Naive thymus-derived CD4-positive, alpha-beta T cell (primary cell): ENCODE data around the gene MUSK. TPM values are rescaled to one million over a fixed set of nuclear protein-coding genes. Genes with fewer than 3 reads are reported as not detected.
A peak's percentile ranks its signal among the peaks of the same experiment; 100 is the strongest.

ENCODE experiments used
- ATAC-seq: fragments of 150-1000 bp; cut with Tn5 transposase; 2 replicates; pipeline ENCODE4 v1.10.0; 2021; ENCODE audit warnings: mild to moderate bottlenecking, moderate library complexity
- CTCF ChIA-PET: fragments of 350-600 bp; sonication (Branson Sonifier 250); formaldehyde crosslinking; loops from one replicate; lab custom pipeline; 2021; ENCODE audit warnings: antibody characterized with exemption; lab: Charles Lee
- POLR2A ChIA-PET: fragments of 350-600 bp; sonication (Branson Sonifier 250); formaldehyde crosslinking; loops from one replicate; lab custom pipeline; 2021; ENCODE audit warnings: antibody characterized with exemption, inconsistent platforms; lab: Charles Lee
- DNase-seq, 9 donors: peaks; one replicate each; pipeline versions ENCODE4 v3.0.0 to v3.0.0-alpha.2; 2020 to 2022; ENCODE audit warnings: mixed read lengths in 1 of 9
- H3K27ac ChIP-seq: one replicate; pipeline ENCODE4 v1.7.0; 2013; ENCODE audit warnings: mild to moderate bottlenecking, low read depth, low read length, moderate library complexity
- H3K27me3 ChIP-seq, 2 donors: one replicate each; pipeline ENCODE4 v1.7.0; 2013; ENCODE audit warnings: low read length in 2 of 2, mild to moderate bottlenecking in 2 of 2, moderate library complexity in 2 of 2; ENCODE audit not compliant: control insufficient read depth in 2 of 2, insufficient read depth in 2 of 2
- H3K36me3 ChIP-seq, 3 experiments: 1 replicate in 2 of 3; 2 replicates in 1 of 3; pipeline ENCODE4 v1.7.0; 2013; ENCODE audit warnings: low read length in 3 of 3, mild to moderate bottlenecking in 3 of 3, moderate library complexity in 1 of 3; ENCODE audit not compliant: insufficient read depth in 3 of 3, control insufficient read depth in 2 of 3
- H3K4me1 ChIP-seq, 2 donors: one replicate each; pipeline ENCODE4 v1.7.0; 2013; ENCODE audit warnings: low read length in 2 of 2, mild to moderate bottlenecking in 2 of 2, moderate library complexity in 1 of 2; ENCODE audit not compliant: control insufficient read depth in 2 of 2, insufficient read depth in 2 of 2
- H3K4me3 ChIP-seq: 2 replicates; pipeline ENCODE4 v1.7.0; 2013; ENCODE audit warnings: mild to moderate bottlenecking, low read length
- H3K9me3 ChIP-seq, 3 experiments: 1 replicate in 2 of 3; 2 replicates in 1 of 3; pipeline ENCODE4 v1.7.0; 2013; ENCODE audit warnings: low read length in 3 of 3; ENCODE audit not compliant: control insufficient read depth in 2 of 3
- H3K27ac Mint-ChIP-seq, 9 donors: one replicate each; pipeline ENCODE4 v1.8.0; 2020 to 2022; ENCODE audit warnings: mixed read lengths in 9 of 9, mild to moderate bottlenecking in 8 of 9, moderate library complexity in 5 of 9, inconsistent platforms in 2 of 9
- H3K27me3 Mint-ChIP-seq, 5 donors: one replicate each; pipeline ENCODE4 v1.8.0; 2021 to 2022; ENCODE audit warnings: mixed read lengths in 5 of 5, mild to moderate bottlenecking in 1 of 5
- H3K36me3 Mint-ChIP-seq, 5 donors: one replicate each; pipeline ENCODE4 v1.8.0; 2020 to 2022; ENCODE audit warnings: mixed read lengths in 5 of 5, mild to moderate bottlenecking in 3 of 5, inconsistent platforms in 1 of 5
- H3K4me1 Mint-ChIP-seq, 7 donors: one replicate each; pipeline ENCODE4 v1.8.0; 2020 to 2022; ENCODE audit warnings: mixed read lengths in 7 of 7, mild to moderate bottlenecking in 3 of 7, inconsistent platforms in 1 of 7
- H3K4me3 Mint-ChIP-seq, 10 donors: one replicate each; pipeline ENCODE4 v1.8.0; 2020 to 2022; ENCODE audit warnings: mild to moderate bottlenecking in 10 of 10, mixed read lengths in 10 of 10, moderate library complexity in 6 of 10, inconsistent platforms in 2 of 10
- H3K9me3 Mint-ChIP-seq, 11 donors: one replicate each; pipeline ENCODE4 v1.8.0; 2020 to 2022; ENCODE audit warnings: mixed read lengths in 11 of 11, mild to moderate bottlenecking in 4 of 11, inconsistent platforms in 1 of 11, moderate library complexity in 1 of 11
- intact Hi-C, 2 donors: fragments of 100-400 bp; cut with micrococcal nuclease; formaldehyde crosslinking; loops; one replicate each; pipeline ENCODE4 v1.15.1; 2023
- polyA plus RNA-seq, 2 donors: library from polyadenylated mRNA; unstranded; fragments of 300-500 nt; fragmentation: Illumina TruSeq; gene quantifications; one replicate each; pipeline ENCODE4 v1.2.3, GENCODE V29; 2021
- total RNA-seq, 6 experiments: library from RNA in 5 of 6; stranded (reverse) in 5 of 6; gene quantifications; 1 replicate in 5 of 6; 2 replicates in 1 of 6; pipeline ENCODE4 v1.2.3 and lab custom pipeline; 2021 to 2026

Gene MUSK
- total and polyA plus RNA-seq, 7 experiments from 2014 or later, result not detected

DNA sequence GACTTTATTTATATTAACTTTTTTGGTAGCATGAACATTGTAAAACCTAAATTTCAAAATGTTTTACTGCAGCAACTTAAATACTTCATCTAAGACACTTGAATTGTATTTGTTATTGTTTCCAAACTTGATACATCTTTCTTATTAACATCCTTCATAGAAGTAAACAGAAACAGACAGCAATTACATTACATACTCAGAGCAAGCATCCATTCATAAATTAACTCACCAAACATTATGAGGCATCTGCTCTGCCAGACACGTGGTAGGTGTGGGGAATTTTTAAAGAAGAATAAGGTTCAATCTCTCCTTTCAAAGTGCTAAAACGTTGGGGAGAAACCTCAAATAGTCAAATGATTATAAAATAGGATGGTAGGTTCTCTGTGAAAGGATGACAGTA, 130.8 kb downstream of the MUSK start:
- POLR2A ChIA-PET, result no interaction called here
- Histone ChIP-seq H3K27me3 (no peaks in the 10 kb centered on the region), H3K27ac (no peak overlapping the region), H3K4me3 (no peak overlapping the region), H3K9me3 (no peaks in the 10 kb centered on the region), H3K4me1 (no peaks in the 10 kb centered on the region), H3K36me3 (no peaks in the 10 kb centered on the region)
- Mint-ChIP-seq H3K27ac (no peak overlapping the region), H3K27me3 (no peaks in the 10 kb centered on the region), H3K36me3 (peaks cover 0 to 3% (median 0%) of the 10 kb centered on the region in 5 donors), H3K4me3 (no peak overlapping the region), H3K4me1 (peaks cover 0 to 2% (median 0%) of the 10 kb centered on the region in 7 donors), H3K9me3 (peaks cover 0 to 15% (median 5%) of the 10 kb centered on the region in 11 donors)
- no peak for DNase-seq
- intact Hi-C loops, result no loop called here
- CTCF ChIA-PET, result no interaction called here
- ATAC-seq, result no peak

DNA sequence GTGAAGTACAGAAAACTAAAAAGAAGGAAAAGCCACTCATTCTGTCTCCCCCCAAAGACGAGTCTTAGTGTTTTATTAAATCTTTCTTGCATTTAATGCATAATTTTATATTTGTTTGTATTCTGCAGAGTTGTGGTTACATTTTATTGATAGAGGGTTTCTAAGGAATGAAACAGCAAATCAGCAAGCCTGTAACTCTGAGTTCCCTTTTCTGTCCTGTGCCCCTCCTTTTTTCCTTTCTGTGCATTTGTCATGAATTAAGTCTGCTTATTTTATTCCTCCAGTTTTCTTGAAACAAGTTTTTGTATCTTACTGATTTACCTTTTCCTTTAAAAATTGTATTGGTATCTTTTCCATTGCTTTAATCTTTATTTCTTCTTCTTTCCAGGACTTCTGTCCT, 132.8 kb downstream of the MUSK start:
- Mint-ChIP-seq H3K4me1 (peaks cover 0 to 2% (median 0%) of the 10 kb centered on the region in 7 donors), H3K27me3 (no peaks in the 10 kb centered on the region), H3K4me3 (no peak overlapping the region), H3K27ac (no peak overlapping the region), H3K9me3 (peaks cover 0 to 19% (median 5%) of the 10 kb centered on the region in 11 donors), H3K36me3 (peaks cover 0 to 3% (median 0%) of the 10 kb centered on the region in 5 donors)
- ChIA-PET POLR2A (no interaction called here), CTCF (no interaction called here)
- intact Hi-C loops, result no loop called here
- ATAC-seq (no peak), DNase-seq (no peak)
- no peaks in the 10 kb centered on the region for H3K27me3 ChIP-seq
- H3K4me3 ChIP-seq, result no peak overlapping the region
- no peaks in the 10 kb centered on the region for H3K9me3 ChIP-seq
- no peak overlapping the region for H3K27ac ChIP-seq
- no peaks in the 10 kb centered on the region for H3K36me3 ChIP-seq
- H3K4me1 ChIP-seq, result no peaks in the 10 kb centered on the region

DNA sequence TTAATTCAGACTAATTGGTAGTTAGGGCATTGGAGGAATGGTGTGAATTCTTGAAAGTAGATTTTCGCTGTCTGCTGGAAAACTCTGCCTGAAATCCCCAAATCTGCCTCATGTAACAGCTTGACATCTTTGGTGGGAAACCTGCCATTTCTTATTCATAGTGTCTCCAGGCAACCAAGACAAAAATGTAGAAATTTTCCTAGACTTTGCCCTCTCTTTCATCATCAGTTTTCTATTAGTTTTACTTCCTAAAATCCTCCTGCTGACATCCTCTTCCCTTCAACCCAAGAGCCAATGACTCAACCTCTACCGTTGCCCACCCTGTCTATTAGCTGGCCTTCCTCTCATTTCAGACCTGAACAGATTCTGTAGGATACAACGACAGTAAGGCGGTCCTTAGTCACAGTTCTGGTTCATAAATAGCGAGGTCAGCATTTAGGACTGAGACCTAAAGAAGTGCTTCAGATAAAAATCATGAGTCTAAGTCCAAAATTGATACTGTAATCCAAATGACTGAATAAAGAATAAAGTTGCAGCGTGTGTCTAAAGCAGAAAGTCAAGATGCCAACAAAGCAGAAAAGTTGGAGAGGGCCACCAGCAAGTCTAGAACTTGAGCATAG, 133.9 kb downstream of the MUSK start:
- CTCF ChIA-PET, result no interaction called here

DNA sequence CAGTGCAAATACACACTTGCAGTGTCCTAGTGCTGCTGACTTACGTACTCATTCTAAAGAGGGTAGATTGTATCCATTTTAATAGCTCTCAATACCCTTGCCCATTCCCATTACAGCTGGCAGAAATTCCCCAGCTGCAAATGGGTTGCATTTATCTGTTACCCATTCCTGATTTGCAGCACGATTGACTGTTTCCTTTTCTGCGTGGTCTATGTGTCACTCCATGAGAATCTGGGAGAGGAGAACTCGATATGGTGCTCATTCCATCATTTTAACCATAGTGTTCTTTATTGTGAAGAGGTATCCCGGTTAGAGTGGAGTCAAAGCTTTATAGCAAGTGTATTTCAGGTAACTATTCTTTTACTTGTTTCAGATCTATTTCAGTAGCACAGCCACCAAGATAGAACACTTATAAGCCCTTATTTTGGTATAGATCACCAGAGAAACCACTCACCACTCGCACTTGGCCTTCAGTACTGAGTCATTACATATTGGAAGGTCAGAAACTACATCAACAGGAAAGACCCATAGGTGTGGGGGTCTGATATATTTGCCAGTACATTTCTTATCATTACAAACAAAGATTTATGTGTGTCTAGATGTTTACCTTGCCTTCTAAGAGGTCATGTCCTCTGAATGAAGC, 139.5 kb downstream of the MUSK start:
- Histone ChIP-seq H3K27me3 (no peaks in the 10 kb centered on the region), H3K4me1 (no peaks in the 10 kb centered on the region), H3K9me3 (no peaks in the 10 kb centered on the region), H3K36me3 (no peaks in the 10 kb centered on the region), H3K27ac (no peak overlapping the region), H3K4me3 (no peak overlapping the region)
- Mint-ChIP-seq H3K27me3 (peaks cover 0 to 6% (median 4%) of the 10 kb centered on the region in 5 donors), H3K27ac (no peak overlapping the region), H3K9me3 (peaks cover 0 to 10% (median 0%) of the 10 kb centered on the region in 11 donors), H3K36me3 (no peaks in the 10 kb centered on the region), H3K4me1 (no peaks in the 10 kb centered on the region), H3K4me3 (no peak overlapping the region)
- ChIA-PET CTCF (no interaction called here), POLR2A (no interaction called here)
- no peak for DNase-seq
- intact Hi-C loops, result no loop called here
- no peak for ATAC-seq

More for the DNA sequence above, 133.9 kb downstream of the MUSK start:
- Histone ChIP-seq H3K9me3 (no peaks in the 10 kb centered on the region), H3K27ac (no peak overlapping the region), H3K27me3 (no peaks in the 10 kb centered on the region), H3K4me1 (no peaks in the 10 kb centered on the region), H3K36me3 (no peaks in the 10 kb centered on the region), H3K4me3 (no peak overlapping the region)
- Mint-ChIP-seq H3K4me1 (peaks cover 0 to 2% (median 0%) of the 10 kb centered on the region in 7 donors), H3K36me3 (peaks cover 0 to 2% (median 0%) of the 10 kb centered on the region in 5 donors), H3K27me3 (peaks cover 0 to under 1% (median 0%) of the 10 kb centered on the region in 5 donors), H3K27ac (no peak overlapping the region), H3K9me3 (peaks cover 0 to 14% (median 2%) of the 10 kb centered on the region in 11 donors), H3K4me3 (no peak overlapping the region)
- intact Hi-C loops, result no loop called here
- ATAC-seq, result peak; percentile 61
- POLR2A ChIA-PET, result no interaction called here
- DNase-seq, result no peak

DNA sequence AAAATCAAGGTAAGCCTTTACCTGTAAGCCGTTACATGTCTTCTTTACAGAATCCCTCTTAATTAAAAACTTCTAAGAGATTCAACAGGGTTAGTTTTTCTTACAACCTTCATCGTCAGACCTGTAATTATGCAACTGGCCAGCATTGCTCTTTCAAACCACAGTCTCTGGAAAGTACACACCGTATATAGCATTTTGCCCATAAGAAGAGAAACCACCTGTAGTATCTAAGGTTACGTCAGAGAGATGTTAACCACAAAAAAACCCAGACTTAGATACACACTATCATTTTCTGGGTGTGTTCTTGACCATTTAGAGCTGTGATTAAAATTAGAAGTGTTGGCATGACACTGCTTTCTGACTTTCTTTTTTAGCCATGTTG, 140.0 kb downstream of the MUSK start:
- intact Hi-C loops, result no loop called here
- ChIA-PET CTCF (no interaction called here), POLR2A (no interaction called here)
- Histone ChIP-seq H3K27ac (no peak overlapping the region), H3K9me3 (no peaks in the 10 kb centered on the region), H3K36me3 (no peaks in the 10 kb centered on the region), H3K27me3 (no peaks in the 10 kb centered on the region), H3K4me1 (no peaks in the 10 kb centered on the region), H3K4me3 (no peak overlapping the region)
- no peaks in the 10 kb centered on the region for H3K36me3 Mint-ChIP-seq
- H3K4me3 Mint-ChIP-seq, result no peak overlapping the region
- H3K27me3 Mint-ChIP-seq, result peaks cover 0 to 6% (median 4%) of the 10 kb centered on the region in 5 donors
- ATAC-seq, result peak; percentile 56
- H3K27ac Mint-ChIP-seq, result no peak overlapping the region
- H3K4me1 Mint-ChIP-seq, result no peaks in the 10 kb centered on the region
- peaks cover 0 to 10% (median 1%) of the 10 kb centered on the region in 11 donors for H3K9me3 Mint-ChIP-seq
- DNase-seq, result no peak

DNA sequence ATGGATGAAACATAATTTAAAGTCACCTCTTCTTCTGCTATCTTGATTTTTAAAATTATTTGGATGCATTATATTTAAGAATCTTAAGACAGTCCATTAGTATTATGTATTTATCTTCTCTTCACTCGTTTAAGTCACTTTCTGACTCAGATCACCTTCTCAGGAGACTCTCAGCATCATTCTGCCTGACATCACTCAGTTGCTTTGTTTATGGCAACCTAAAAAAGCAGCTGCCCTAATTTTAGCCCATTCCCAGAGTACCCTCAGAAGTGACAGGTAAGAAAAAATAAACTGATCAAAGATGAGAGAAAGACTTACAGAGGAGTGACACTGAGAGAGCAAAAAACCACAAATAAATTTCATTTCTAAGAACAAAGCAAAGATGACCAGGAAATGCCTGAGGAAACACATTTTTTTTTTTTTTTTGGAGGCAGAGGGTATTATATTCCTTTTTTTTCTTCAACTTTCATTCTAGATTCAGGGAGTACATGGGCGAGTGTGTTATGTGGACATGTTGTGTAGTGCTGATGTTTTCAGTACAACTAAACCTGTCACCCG, 140.5 kb downstream of the MUSK start:
- H3K9me3 Mint-ChIP-seq, result peaks cover 0 to 10% (median 3%) of the 10 kb centered on the region in 11 donors
- Histone ChIP-seq H3K27ac (no peak overlapping the region), H3K9me3 (no peaks in the 10 kb centered on the region), H3K4me3 (no peak overlapping the region), H3K36me3 (no peaks in the 10 kb centered on the region), H3K27me3 (no peaks in the 10 kb centered on the region), H3K4me1 (no peaks in the 10 kb centered on the region)
- POLR2A ChIA-PET, result no interaction called here
- peaks cover 0 to 6% (median 4%) of the 10 kb centered on the region in 5 donors for H3K27me3 Mint-ChIP-seq
- H3K4me1 Mint-ChIP-seq, result no peaks in the 10 kb centered on the region
- DNase-seq, result no peak
- no peaks in the 10 kb centered on the region for H3K36me3 Mint-ChIP-seq
- no peak for ATAC-seq
- H3K27ac Mint-ChIP-seq, result no peak overlapping the region
- CTCF ChIA-PET, result no interaction called here
- H3K4me3 Mint-ChIP-seq, result no peak overlapping the region
- intact Hi-C loops, result no loop called here
